ENCODE measurements around the gene LONRF3. TPM values are rescaled to one million over a fixed set of nuclear protein-coding genes. Genes with fewer than 3 reads are reported as not detected.
"Not testable (repeated sequence)": the region's sequence is repeated elsewhere in the genome, so short reads cannot be mapped to it uniquely, and the experiment has no call there.

The LONRF3 gene
- total RNA-seq, 1 experiment from 2014 or later = 1.1 TPM

DNA sequence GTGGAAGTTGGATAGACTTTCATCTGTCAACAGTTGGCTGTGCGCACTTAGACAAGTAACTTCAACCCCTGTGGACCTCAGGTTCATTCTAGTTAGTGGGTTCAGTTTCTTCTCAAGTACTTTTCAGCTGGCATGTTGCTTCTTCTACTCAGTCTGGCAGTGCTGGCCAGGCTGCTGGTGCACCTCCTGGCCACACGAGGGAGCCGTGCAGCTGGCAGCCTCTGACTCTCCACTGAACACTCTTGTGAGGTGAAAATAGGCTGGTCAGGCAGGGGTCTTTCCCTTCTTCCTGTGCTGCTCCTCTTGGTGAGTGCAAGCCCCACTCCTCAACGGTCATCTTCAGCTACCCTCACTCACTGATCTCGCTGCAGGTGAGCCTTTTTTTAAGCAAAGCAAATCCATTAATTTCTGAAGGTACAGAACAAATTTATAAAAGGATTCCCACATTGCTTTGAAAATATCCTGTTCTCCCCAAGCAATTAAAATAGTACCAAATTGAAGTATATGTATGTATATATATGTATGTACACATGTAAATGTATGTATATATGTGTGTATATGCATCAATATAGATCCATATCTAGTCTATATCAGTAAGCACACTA is 30.6 kb downstream of the LONRF3 start:
- Histone ChIP-seq H3K4me1 (replicated peaks) (no peaks in the 10 kb centered on the region), H3K4me3 (no peak overlapping the region), H3K27me3 (replicated peaks) (no peaks in the 10 kb centered on the region), H3K36me3 (no peaks in the 10 kb centered on the region), H3K9me3 (replicated peaks) (no peaks in the 10 kb centered on the region), H3K27ac (no peak overlapping the region)
- peak; percentile 11 to 42 for DNase-seq (ENCODE audit: low read depth in 1 of 2, low spot score in 2 of 2)

DNA sequence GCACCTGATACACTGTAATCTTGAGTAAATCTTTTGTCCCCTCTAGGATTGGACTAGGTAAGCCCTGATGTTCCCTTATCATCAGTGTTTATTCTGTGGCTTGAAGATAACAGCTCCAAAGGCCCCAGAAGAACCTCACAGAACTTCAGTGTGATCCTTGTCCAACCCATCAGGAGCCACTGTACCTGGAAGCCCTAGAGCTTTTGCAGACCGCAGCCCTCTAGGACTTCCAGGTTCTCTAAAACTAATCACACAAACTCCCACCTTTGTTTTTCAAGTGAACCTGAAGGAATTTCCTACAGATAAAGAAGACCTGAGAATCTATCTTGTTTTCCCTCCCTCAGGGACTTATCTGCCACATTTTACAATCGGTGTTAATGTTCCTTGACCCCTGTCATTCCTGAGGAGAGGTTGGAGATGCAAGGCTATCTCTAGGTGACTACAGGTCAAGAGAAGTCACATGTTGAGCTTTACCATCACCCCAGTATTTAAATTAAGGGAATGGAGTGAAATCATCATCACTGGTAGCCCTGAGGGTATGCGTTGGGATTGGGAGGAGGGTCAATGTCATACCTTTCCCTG is 32.9 kb downstream of the LONRF3 start:
- no peak for DNase-seq (ENCODE audit: low read depth in 1 of 2, low spot score in 2 of 2)
- Histone ChIP-seq H3K27ac (no peak overlapping the region), H3K4me1 (replicated peaks) (no peaks in the 10 kb centered on the region)

GRCh38 chrX:119008110-119008744 is 33.8 kb downstream of the LONRF3 start:
- Histone ChIP-seq H3K9me3 (replicated peaks) (no peaks in the 10 kb centered on the region), H3K27me3 (replicated peaks) (no peaks in the 10 kb centered on the region), H3K4me1 (replicated peaks) (no peaks in the 10 kb centered on the region), H3K27ac (no peak overlapping the region), H3K4me3 (no peak overlapping the region), H3K36me3 (no peaks in the 10 kb centered on the region)
- DNase-seq (ENCODE audit: low read depth in 1 of 2, low spot score in 2 of 2) = no peak

More for the DNA sequence above, 32.9 kb downstream of the LONRF3 start:
- no peaks in the 10 kb centered on the region for H3K36me3 ChIP-seq
- H3K9me3 ChIP-seq (replicated peaks) = no peaks in the 10 kb centered on the region
- no peaks in the 10 kb centered on the region for H3K27me3 ChIP-seq (replicated peaks)
- H3K4me3 ChIP-seq = no peak overlapping the region

GRCh38 chrX:119009071-119009470 is 34.7 kb downstream of the LONRF3 start:
- Histone ChIP-seq H3K9me3 (replicated peaks) (no peaks in the 10 kb centered on the region), H3K4me1 (replicated peaks) (no peaks in the 10 kb centered on the region), H3K27ac (no peak overlapping the region), H3K4me3 (no peak overlapping the region), H3K27me3 (replicated peaks) (no peaks in the 10 kb centered on the region), H3K36me3 (no peaks in the 10 kb centered on the region)
- no peak for DNase-seq (ENCODE audit: low read depth in 1 of 2, low spot score in 2 of 2)

GRCh38 chrX:119010491-119010890 is 36.1 kb downstream of the LONRF3 start:
- Histone ChIP-seq H3K27me3 (replicated peaks) (no peaks in the 10 kb centered on the region), H3K27ac (no peak overlapping the region), H3K4me3 (no peak overlapping the region), H3K36me3 (no peaks in the 10 kb centered on the region), H3K9me3 (replicated peaks) (no peaks in the 10 kb centered on the region), H3K4me1 (replicated peaks) (no peaks in the 10 kb centered on the region; the same call in 1 of the 2 replicates)
- DNase-seq (ENCODE audit: low read depth in 1 of 2, low spot score in 2 of 2) = no peak

- H3K4me3 ChIP-seq = no peak overlapping the region
Observed at GRCh38 chrX:119013164-119013563, 38.7 kb downstream of the LONRF3 start.

GRCh38 chrX:119015407-119016237 is 41.2 kb downstream of the LONRF3 start:
- H3K27ac ChIP-seq = peak overlapping the region; percentile 69

More at GRCh38 chrX:119013164-119013563, 38.7 kb downstream of the LONRF3 start:
- H3K4me1 ChIP-seq (replicated peaks) = no peaks in the 10 kb centered on the region; the same call in 1 of the 2 replicates
- no peaks in the 10 kb centered on the region for H3K36me3 ChIP-seq
- no peaks in the 10 kb centered on the region for H3K9me3 ChIP-seq (replicated peaks)
- H3K27ac ChIP-seq = no peak overlapping the region
- no peak for DNase-seq (ENCODE audit: low read depth in 1 of 2, low spot score in 2 of 2)
- no peaks in the 10 kb centered on the region for H3K27me3 ChIP-seq (replicated peaks)

GRCh38 chrX:119017077-119017476 is 42.7 kb downstream of the LONRF3 start:
- no peaks in the 10 kb centered on the region for H3K9me3 ChIP-seq (replicated peaks)
- no peak for DNase-seq (ENCODE audit: low read depth in 1 of 2, low spot score in 2 of 2)
- no peaks in the 10 kb centered on the region for H3K36me3 ChIP-seq
- H3K4me3 ChIP-seq = no peak overlapping the region
- H3K27ac ChIP-seq = no peak overlapping the region
- H3K4me1 ChIP-seq (replicated peaks) = no peaks in the 10 kb centered on the region; the same call in 1 of the 2 replicates
- no peaks in the 10 kb centered on the region for H3K27me3 ChIP-seq (replicated peaks)

More at GRCh38 chrX:119015407-119016237, 41.2 kb downstream of the LONRF3 start:
- Histone ChIP-seq H3K4me1 (replicated peaks) (no peaks in the 10 kb centered on the region; the same call in 1 of the 2 replicates), H3K4me3 (no peak overlapping the region), H3K36me3 (no peaks in the 10 kb centered on the region), H3K9me3 (replicated peaks) (no peaks in the 10 kb centered on the region), H3K27me3 (replicated peaks) (no peaks in the 10 kb centered on the region)
- peak; percentile 13 to 59 for DNase-seq (ENCODE audit: low read depth in 1 of 2, low spot score in 2 of 2)

DNA sequence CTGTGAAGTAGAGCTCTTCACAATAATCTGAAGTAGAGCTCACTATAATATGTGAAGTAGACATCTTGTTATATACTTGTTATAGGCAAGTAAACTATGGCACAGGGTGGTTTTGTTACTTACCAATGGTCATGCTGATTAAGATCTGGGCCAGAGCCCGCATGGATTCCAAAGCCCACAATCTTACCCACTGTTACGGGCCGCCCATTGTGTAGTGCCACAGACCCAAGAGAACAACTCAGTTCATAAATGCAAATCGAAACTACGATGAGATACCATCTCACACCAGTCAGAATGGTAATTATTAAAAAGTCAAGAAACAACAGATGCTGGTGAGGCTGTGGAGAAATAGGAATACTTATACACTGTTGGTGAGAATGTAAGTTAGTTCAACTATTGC is 51.5 kb downstream of the LONRF3 start:
- DNase-seq (ENCODE audit: low read depth in 1 of 2, low spot score in 2 of 2) = no peak
- H3K27ac ChIP-seq = no peak overlapping the region
- H3K36me3 ChIP-seq = no peaks in the 10 kb centered on the region
- no peaks in the 10 kb centered on the region for H3K4me1 ChIP-seq (replicated peaks)
- H3K4me3 ChIP-seq = no peak overlapping the region
- no peaks in the 10 kb centered on the region for H3K9me3 ChIP-seq (replicated peaks)
- H3K27me3 ChIP-seq (replicated peaks) = no peaks in the 10 kb centered on the region

- H3K27me3 ChIP-seq (replicated peaks); H3K9me3 ChIP-seq (replicated peaks); H3K4me3 ChIP-seq; H3K4me1 ChIP-seq (replicated peaks); H3K36me3 ChIP-seq; H3K27ac ChIP-seq; DNase-seq (ENCODE audit: low read depth in 1 of 2, low spot score in 2 of 2): not testable (repeated sequence)
Observed at GRCh38 chrX:119026344-119026743, 51.9 kb downstream of the LONRF3 start.

DNA sequence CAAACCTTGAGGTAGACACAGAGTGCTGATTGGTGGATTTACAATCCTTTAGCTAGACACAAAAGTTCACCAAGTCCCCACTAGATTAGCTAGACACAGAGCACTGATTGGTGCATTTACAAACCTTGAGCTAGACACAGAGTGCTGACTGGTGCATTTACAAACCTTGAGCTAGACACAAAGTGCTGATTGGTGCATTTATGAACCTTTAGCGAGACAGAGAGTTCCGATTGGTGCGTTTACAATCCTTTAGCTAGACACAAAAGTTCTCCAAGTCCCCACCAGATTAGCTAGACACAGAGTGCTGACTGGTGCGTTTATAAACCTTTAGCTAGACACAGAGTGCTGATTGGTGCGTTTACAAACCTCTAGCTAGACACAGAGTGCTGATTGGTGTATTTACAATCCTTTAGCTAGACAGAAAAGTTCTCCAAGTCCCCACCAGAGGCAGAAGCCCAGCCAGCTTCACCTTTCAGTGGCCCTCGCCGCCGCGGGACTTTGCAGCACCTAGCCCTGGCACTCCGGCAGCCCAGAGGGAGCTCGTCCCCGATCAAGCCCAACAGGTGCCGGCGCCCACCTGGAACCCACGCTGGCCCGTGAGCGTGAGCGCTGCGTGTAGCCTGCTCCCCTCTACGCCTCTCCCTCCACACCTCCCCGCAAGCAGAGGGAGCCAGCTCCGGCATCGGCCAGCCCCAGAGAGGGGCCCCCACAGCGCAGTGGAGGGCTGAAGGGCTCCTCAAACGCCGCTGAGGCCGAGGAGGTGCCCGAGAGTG is 53.7 kb downstream of the LONRF3 start:
- H3K36me3 ChIP-seq; H3K9me3 ChIP-seq (replicated peaks); H3K4me3 ChIP-seq; H3K27me3 ChIP-seq (replicated peaks); H3K27ac ChIP-seq; H3K4me1 ChIP-seq (replicated peaks); DNase-seq (ENCODE audit: low read depth in 1 of 2, low spot score in 2 of 2): not testable (repeated sequence)

DNA sequence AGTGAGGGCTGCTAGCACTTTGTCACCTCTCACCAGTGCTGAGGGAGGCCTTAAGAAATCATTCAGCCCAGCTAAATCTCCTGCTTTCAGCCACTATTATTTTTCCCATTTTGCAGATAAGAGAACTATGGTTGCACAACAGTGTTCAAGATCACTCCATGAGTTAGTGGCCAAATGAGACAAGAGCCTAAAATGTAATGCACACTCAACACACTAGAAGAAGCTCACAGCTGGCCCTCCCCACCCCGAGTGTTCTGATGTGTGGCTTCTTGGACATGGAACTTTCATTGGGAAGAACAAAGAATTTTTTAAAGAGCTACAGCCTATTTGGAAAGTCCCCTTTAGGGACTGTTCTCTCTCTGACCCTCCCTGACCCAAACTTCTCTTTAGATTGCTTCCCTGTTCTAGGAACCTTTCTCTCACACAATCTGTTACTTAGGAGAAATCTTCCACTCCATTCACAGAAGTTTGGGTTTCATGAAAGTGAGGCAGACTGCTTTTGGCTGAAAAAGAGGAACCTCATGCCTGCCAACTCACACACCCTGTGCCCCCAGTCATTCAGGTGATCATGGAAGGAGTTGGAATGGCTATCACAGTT is 54.4 kb downstream of the LONRF3 start:
- DNase-seq (ENCODE audit: low read depth in 1 of 2, low spot score in 2 of 2) = no peak
- Histone ChIP-seq H3K9me3 (replicated peaks) (no peaks in the 10 kb centered on the region), H3K36me3 (no peaks in the 10 kb centered on the region), H3K4me3 (no peak overlapping the region), H3K4me1 (replicated peaks) (no peaks in the 10 kb centered on the region), H3K27ac (no peak overlapping the region), H3K27me3 (replicated peaks) (no peaks in the 10 kb centered on the region)

- H3K9me3 ChIP-seq (replicated peaks); H3K27ac ChIP-seq; H3K4me3 ChIP-seq: not testable (repeated sequence)
Observed at GRCh38 chrX:119029656-119030055, 55.2 kb downstream of the LONRF3 start.

More at GRCh38 chrX:119029656-119030055, 55.2 kb downstream of the LONRF3 start:
- not testable (repeated sequence) for H3K36me3 ChIP-seq; H3K4me1 ChIP-seq (replicated peaks); DNase-seq (ENCODE audit: low read depth in 1 of 2, low spot score in 2 of 2); H3K27me3 ChIP-seq (replicated peaks)
